GM23248 (cell line): Measurements from ENCODE around the gene GTF2H1. TPM values are rescaled to one million over a fixed set of nuclear protein-coding genes. Genes with fewer than 3 reads are reported as not detected.

ENCODE experiments used
- DNase-seq: peaks from one replicate; pipeline ENCODE4 v3.0.0-alpha.2; 2015
- H2AFZ ChIP-seq: fragments of 200-600 bp; sonication (generic); 2 replicates; pipeline ENCODE4 v1.6.1; 2016; ENCODE audit warnings: antibody characterized with exemption
- H3F3A ChIP-seq: fragments of 200-600 bp; sonication (generic); 2 replicates; pipeline ENCODE4 v1.6.1; 2016; ENCODE audit warnings: mild to moderate bottlenecking, antibody characterized with exemption, mixed run types; ENCODE audit not compliant: insufficient read depth
- H3K27ac ChIP-seq: fragments of 200-600 bp; sonication (generic); 2 replicates; pipeline ENCODE4 v1.5.1; 2016; ENCODE audit warnings: mild to moderate bottlenecking
- H3K27me3 ChIP-seq: fragments of 200-600 bp; sonication (generic); replicated peaks from 2 replicates; pipeline ENCODE4 v1.6.1; 2016; ENCODE audit warnings: mild to moderate bottlenecking; ENCODE audit not compliant: insufficient read depth
- H3K36me3 ChIP-seq: fragments of 200-600 bp; sonication (generic); 2 replicates; pipeline ENCODE4 v1.6.1; 2016; ENCODE audit warnings: low read depth, mild to moderate bottlenecking
- H3K4me1 ChIP-seq: fragments of 200-600 bp; sonication (generic); 2 replicates; pipeline ENCODE4 v1.6.1; 2016; ENCODE audit warnings: mild to moderate bottlenecking; ENCODE audit not compliant: insufficient read depth
- H3K4me2 ChIP-seq: fragments of 200-600 bp; sonication (generic); one replicate; pipeline ENCODE4 v1.6.1; 2016; ENCODE audit warnings: mild to moderate bottlenecking; ENCODE audit not compliant: unreplicated experiment
- H3K4me3 ChIP-seq: fragments of 200-600 bp; sonication (generic); 2 replicates; pipeline ENCODE4 v1.5.1; 2016; ENCODE audit warnings: mild to moderate bottlenecking
- H3K79me2 ChIP-seq: fragments of 200-600 bp; sonication (generic); 2 replicates; pipeline ENCODE4 v1.6.1; 2016; ENCODE audit warnings: mild to moderate bottlenecking; ENCODE audit not compliant: insufficient read depth
- H3K9ac ChIP-seq: fragments of 200-600 bp; sonication (generic); 2 replicates; pipeline ENCODE4 v1.6.1; 2016; ENCODE audit warnings: mild to moderate bottlenecking
- H3K9me2 ChIP-seq: fragments of 200-600 bp; sonication (generic); 2 replicates; pipeline ENCODE4 v1.6.1; 2016; ENCODE audit warnings: mixed run types, mild to moderate bottlenecking, moderate library complexity; ENCODE audit not compliant: insufficient read depth
- H3K9me3 ChIP-seq: fragments of 200-600 bp; sonication (generic); one replicate; pipeline ENCODE4 v1.6.1; 2017; ENCODE audit warnings: low read depth
- H4K20me1 ChIP-seq: fragments of 200-600 bp; sonication (generic); 2 replicates; pipeline ENCODE4 v1.6.0; 2016; ENCODE audit not compliant: insufficient read depth
- EZH2 ChIP-seq: fragments of 200-600 bp; sonication (generic); IDR thresholded peaks from 2 replicates; pipeline ENCODE4 v1.6.1; 2018; ENCODE audit warnings: antibody characterized with exemption, mild to moderate bottlenecking; ENCODE audit not compliant: insufficient read depth, poor library complexity, severe bottlenecking
- EZH2phosphoT487 ChIP-seq: fragments of 200-600 bp; sonication (generic); IDR thresholded peaks from 2 replicates; pipeline ENCODE4 v1.6.1; 2018; ENCODE audit warnings: antibody characterized with exemption, moderate library complexity, mild to moderate bottlenecking, low read depth; ENCODE audit not compliant: insufficient read depth
- WGBS, 2 experiments: methylation state at CpG; one replicate each; pipeline ENCODE4 v1.1.6; 2015 to 2017; ENCODE audit warnings: low lambda C conversion rate in 2 of 2, low coverage in 1 of 2; ENCODE audit errors: missing lambda C conversion rate in 2 of 2; 5-methylcytosine and 5-hydroxymethylcytosine counted together
- in situ Hi-C: fragments of 300-500 bp; cut with MboI; formaldehyde crosslinking; loops from 2 replicates; pipeline ENCODE4 v1.15.0; 2020
- polyA plus RNA-seq: library from polyadenylated mRNA; unstranded; fragments of >200 nt; fragmentation: Nextera tagmentation; extraction: Ambion mirVana; gene quantifications from 2 replicates; pipeline ENCODE4 v1.2.1, GENCODE V29; 2016
- total RNA-seq: library from RNA; depleted of rRNA; stranded (reverse); fragments of >200 nt; shearing (Covaris generic); gene quantifications from 2 replicates; pipeline ENCODE4 v1.2.3, GENCODE V29; 2014

Gene GTF2H1
- total and polyA plus RNA-seq, 2 experiments from 2014 or later = 61.6 to 89.8 TPM

GRCh38 chr11:18332891-18333290 is 10.5 kb downstream of the GTF2H1 start:
- TF ChIP-seq EZH2phosphoT487 (no peak), EZH2 (no peak)
- H3K9ac ChIP-seq = no peak overlapping the region
- no peaks in the 10 kb centered on the region for H3K9me2 ChIP-seq
- H3K27me3 ChIP-seq = no peaks in the 10 kb centered on the region
- in situ Hi-C loops = no loop called here
- H4K20me1 ChIP-seq = no peaks in the 10 kb centered on the region
- H2AFZ ChIP-seq = no peak overlapping the region
- no peak overlapping the region for H3K4me2 ChIP-seq
- no peak overlapping the region for H3K27ac ChIP-seq
- WGBS, 2 experiments = 96 to 97% methylated on average over 3 of the region's 3 CpGs
- no peaks in the 10 kb centered on the region for H3F3A ChIP-seq
- H3K79me2 ChIP-seq = peaks cover 84% of the 10 kb centered on the region
- H3K4me3 ChIP-seq = no peak overlapping the region
- H3K4me1 ChIP-seq = peaks cover 6% of the 10 kb centered on the region; the same call in 1 of the 2 replicates
- DNase-seq = no peak
- peaks cover 51% of the 10 kb centered on the region for H3K36me3 ChIP-seq
- no peaks in the 10 kb centered on the region for H3K9me3 ChIP-seq

DNA sequence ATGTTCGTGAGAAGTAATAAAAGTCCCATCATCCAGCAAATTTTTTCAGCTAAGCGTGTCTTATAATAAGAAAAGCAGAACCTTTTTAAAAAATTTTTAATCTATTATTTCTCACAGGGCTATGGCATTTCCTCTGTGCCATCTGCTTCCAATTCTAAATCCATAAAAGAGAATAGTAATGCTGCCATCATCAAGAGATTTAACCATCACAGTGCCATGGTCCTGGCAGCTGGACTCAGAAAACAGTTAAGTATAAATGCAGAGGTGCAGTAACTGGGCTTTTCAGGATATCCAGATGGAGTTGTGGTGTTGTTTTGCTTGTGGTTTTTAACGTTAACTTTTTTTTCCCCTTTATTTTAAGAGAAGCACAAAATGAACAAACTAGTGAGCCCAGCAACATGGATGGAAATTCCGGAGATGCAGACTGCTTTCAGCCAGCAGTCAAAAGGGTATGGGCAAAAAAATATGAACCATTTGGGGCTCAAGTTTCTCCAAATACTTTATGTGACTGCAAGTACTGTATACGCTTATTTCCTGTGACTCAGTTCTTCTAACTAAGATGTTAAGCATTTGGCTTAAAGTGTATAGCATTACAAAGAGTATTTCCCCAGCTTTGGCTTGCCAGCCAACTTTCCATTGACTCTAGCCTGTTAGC is 25.2 kb downstream of the GTF2H1 start:
- no peak for TF ChIP-seq EZH2phosphoT487
- TF ChIP-seq EZH2 = no peak
- peak overlapping the region; percentile 72 for H3K9ac ChIP-seq
- no peaks in the 10 kb centered on the region for H3K27me3 ChIP-seq
- peaks cover 36% of the 10 kb centered on the region for H3K4me1 ChIP-seq
- no peaks in the 10 kb centered on the region for H3K9me2 ChIP-seq
- WGBS, 2 experiments = 0 to 3% methylated on average over 5 of the region's 5 CpGs
- H3K36me3 ChIP-seq = peaks cover 26% of the 10 kb centered on the region; the same call in 1 of the 2 replicates
- in situ Hi-C loops = no loop called here
- DNase-seq = peak; percentile 91
- peak overlapping the region; percentile 41 for H2AFZ ChIP-seq
- H3K27ac ChIP-seq = peak overlapping the region; percentile 92
- H4K20me1 ChIP-seq = no peaks in the 10 kb centered on the region
- no peaks in the 10 kb centered on the region for H3K9me3 ChIP-seq
- H3F3A ChIP-seq = peaks cover 50% of the 10 kb centered on the region
- peak overlapping the region; percentile 49 for H3K4me3 ChIP-seq
- peaks cover 29% of the 10 kb centered on the region for H3K79me2 ChIP-seq
- H3K4me2 ChIP-seq = peak overlapping the region; percentile 71

DNA sequence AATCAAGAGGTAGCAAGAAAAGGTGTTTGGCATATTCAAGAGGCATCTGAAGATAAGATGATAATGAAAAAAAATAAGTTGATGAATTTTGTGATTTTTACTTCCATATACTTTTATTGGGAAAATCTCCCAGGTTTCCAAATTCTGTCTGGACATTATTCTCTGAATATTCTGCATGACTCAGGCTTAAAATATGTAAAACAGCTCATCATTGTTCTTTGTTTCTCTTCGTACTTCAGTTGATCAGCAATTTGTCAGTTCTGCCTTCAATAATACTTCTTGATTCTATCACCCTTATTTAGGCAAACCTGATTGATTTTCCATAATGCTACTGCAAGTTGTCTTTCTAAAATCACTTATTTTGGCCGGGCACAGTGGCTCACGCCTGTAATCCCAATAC is 30.2 kb downstream of the GTF2H1 start:
- Histone ChIP-seq H3K79me2 (peaks cover 29% of the 10 kb centered on the region), H2AFZ (no peak overlapping the region), H3K27me3 (no peaks in the 10 kb centered on the region), H3K9ac (no peak overlapping the region), H3K36me3 (peaks cover 32% of the 10 kb centered on the region), H4K20me1 (no peaks in the 10 kb centered on the region), H3K9me2 (no peaks in the 10 kb centered on the region), H3K4me2 (peak overlapping the region; percentile 36), H3K4me3 (no peak overlapping the region), H3K9me3 (no peaks in the 10 kb centered on the region), H3F3A (peaks cover 36% of the 10 kb centered on the region), H3K27ac (peak overlapping the region; percentile 17; the same call in 1 of the 2 replicates), H3K4me1 (peaks cover 29% of the 10 kb centered on the region)
- 56 to 57% methylated on average over 3 of the region's 3 CpGs for WGBS, 2 experiments
- TF ChIP-seq EZH2phosphoT487 = no peak
- no peak for TF ChIP-seq EZH2
- peak; percentile 71 for DNase-seq
- in situ Hi-C loops = loop anchor here (5.0 kb wide), 1 partner anchor 40 kb away; the partner anchor contains the start of gene LDHA

DNA sequence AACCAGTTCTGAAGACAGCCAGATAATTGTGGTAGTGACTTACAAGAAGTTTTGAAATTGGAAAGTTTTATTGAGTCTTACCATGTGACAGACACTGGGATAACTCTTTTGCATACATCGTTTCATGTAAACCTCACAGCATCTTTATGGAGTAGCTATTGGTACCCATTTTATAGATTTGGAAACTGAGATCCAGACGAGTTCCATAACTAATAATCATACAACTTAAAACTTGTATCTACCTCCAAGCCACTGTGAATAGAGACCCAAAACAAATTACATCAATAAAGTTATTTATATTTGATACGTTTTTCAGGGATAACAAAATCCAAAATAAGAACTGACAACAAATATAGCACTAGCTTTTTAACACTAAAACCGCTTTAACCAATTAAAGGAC is 36.3 kb downstream of the GTF2H1 start:
- Histone ChIP-seq H3K9me2 (no peaks in the 10 kb centered on the region), H3K27ac (no peak overlapping the region), H3K9me3 (no peaks in the 10 kb centered on the region), H4K20me1 (no peaks in the 10 kb centered on the region), H3K27me3 (no peaks in the 10 kb centered on the region), H3F3A (no peaks in the 10 kb centered on the region), H3K4me3 (no peak overlapping the region), H3K36me3 (peaks cover 36% of the 10 kb centered on the region), H2AFZ (no peak overlapping the region), H3K4me1 (0 out of 2 replicates have a peak, but pooled peaks cover 5% of the 10 kb centered on the region), H3K4me2 (no peak overlapping the region), H3K9ac (no peak overlapping the region), H3K79me2 (no peaks in the 10 kb centered on the region)
- WGBS, 2 experiments = 87 to 93% methylated on average over 4 of the region's 4 CpGs
- no peak for TF ChIP-seq EZH2
- DNase-seq = no peak
- in situ Hi-C loops = no loop called here

GRCh38 chr11:18361154-18361553 is 38.8 kb downstream of the GTF2H1 start:
- no peak for TF ChIP-seq EZH2
- no peak for TF ChIP-seq EZH2phosphoT487
- no peak overlapping the region for H3K27ac ChIP-seq
- peaks cover 48% of the 10 kb centered on the region for H3K36me3 ChIP-seq

More at GRCh38 chr11:18361154-18361553, 38.8 kb downstream of the GTF2H1 start:
- no peaks in the 10 kb centered on the region for H3K4me1 ChIP-seq
- H3F3A ChIP-seq = peaks cover 15% of the 10 kb centered on the region
- no peaks in the 10 kb centered on the region for H4K20me1 ChIP-seq
- H3K4me3 ChIP-seq = no peak overlapping the region
- 96 to 97% methylated on average over 5 of the region's 5 CpGs for WGBS, 2 experiments
- H3K9me2 ChIP-seq = no peaks in the 10 kb centered on the region
- H3K9me3 ChIP-seq = no peaks in the 10 kb centered on the region
- H2AFZ ChIP-seq = no peak overlapping the region
- no peak for DNase-seq
- in situ Hi-C loops = no loop called here
- no peak overlapping the region for H3K4me2 ChIP-seq
- H3K79me2 ChIP-seq = no peaks in the 10 kb centered on the region
- no peaks in the 10 kb centered on the region for H3K27me3 ChIP-seq
- no peak overlapping the region for H3K9ac ChIP-seq
